CD14-positive monocyte (primary cell): Measurements from ENCODE around the gene GPRC5B. TPM values are rescaled to one million over a fixed set of nuclear protein-coding genes. Genes with fewer than 3 reads are reported as not detected.

Experiments
- DNase-seq, 3 donors: peaks; one replicate each; pipeline ENCODE4 v3.0.0-alpha.2; 2011 to 2022
- H2AFZ ChIP-seq: 2 replicates; pipeline ENCODE4 v1.6.0; 2012; ENCODE audit warnings: mild to moderate bottlenecking, low read depth, low read length, inconsistent platforms; ENCODE audit not compliant: insufficient read depth, poor library complexity, severe bottlenecking
- H3K27ac ChIP-seq, 2 donors: 1 replicate in 1 of 2; 2 replicates in 1 of 2; pipeline ENCODE4 v1.5.1; 2012 to 2013; ENCODE audit warnings: low read length in 2 of 2, control low read depth in 1 of 2, inconsistent platforms in 1 of 2, low read depth in 1 of 2, mild to moderate bottlenecking in 1 of 2
- H3K27me3 ChIP-seq, 2 donors: one replicate each; pipeline versions ENCODE4 v1.6.0 to v1.6.1; 2011 to 2013; ENCODE audit warnings: low read length in 2 of 2; ENCODE audit not compliant: control insufficient read depth in 2 of 2, insufficient read depth in 2 of 2
- H3K36me3 ChIP-seq, 2 donors: replicated peaks in 1 of 2; 1 replicate in 1 of 2; 2 replicates in 1 of 2; pipeline versions ENCODE4 v1.5.1 to v1.6.1; 2012 to 2013; ENCODE audit warnings: low read length in 2 of 2, control low read depth in 1 of 2, inconsistent platforms in 1 of 2, mild to moderate bottlenecking in 1 of 2; ENCODE audit not compliant: insufficient read depth in 2 of 2, control insufficient read depth in 1 of 2
- H3K4me1 ChIP-seq, 2 donors: 1 replicate in 1 of 2; 2 replicates in 1 of 2; pipeline versions ENCODE4 v1.5.1 to v1.6.1; 2012 to 2013; ENCODE audit warnings: low read length in 2 of 2, control low read depth in 1 of 2, inconsistent platforms in 1 of 2, mild to moderate bottlenecking in 1 of 2, moderate library complexity in 1 of 2; ENCODE audit not compliant: insufficient read depth in 2 of 2, control insufficient read depth in 1 of 2
- H3K4me2 ChIP-seq: replicated peaks from 2 replicates; pipeline ENCODE3; 2012; ENCODE audit warnings: low read length, moderate library complexity, mild to moderate bottlenecking; ENCODE audit not compliant: poor library complexity, severe bottlenecking; ENCODE audit errors: extremely low read depth
- H3K4me3 ChIP-seq, 3 experiments: fragments of 200-600 bp in 1 of 3; sonication (generic) in 1 of 3; replicated peaks in 1 of 3; 1 replicate in 2 of 3; 2 replicates in 1 of 3; pipeline ENCODE4 v1.5.1; 2011 to 2013; ENCODE audit warnings: low read length in 3 of 3, mild to moderate bottlenecking in 3 of 3, control low read depth in 2 of 3, low read depth in 2 of 3, inconsistent platforms in 1 of 3, moderate library complexity in 1 of 3
- H3K79me2 ChIP-seq: 2 replicates; pipeline ENCODE4 v1.6.0; 2012; ENCODE audit warnings: mild to moderate bottlenecking, control low read depth, inconsistent platforms, low read length, moderate library complexity; ENCODE audit not compliant: insufficient read depth
- H3K9ac ChIP-seq: 2 replicates; pipeline ENCODE4 v1.6.0; 2017; ENCODE audit warnings: low read length, mild to moderate bottlenecking; ENCODE audit not compliant: insufficient read depth, poor library complexity, severe bottlenecking
- H3K9me3 ChIP-seq, 2 donors: replicated peaks in 1 of 2; 1 replicate in 1 of 2; 2 replicates in 1 of 2; pipeline versions ENCODE4 v1.5.1 to v1.6.1; 2012 to 2013; ENCODE audit warnings: low read length in 2 of 2, control low read depth in 1 of 2; ENCODE audit not compliant: control insufficient read depth in 1 of 2, insufficient read depth in 1 of 2
- H4K20me1 ChIP-seq: 2 replicates; pipeline ENCODE4 v1.6.0; 2012; ENCODE audit warnings: mild to moderate bottlenecking, low read length, control low read depth, moderate library complexity; ENCODE audit not compliant: insufficient read depth
- H3K27ac Mint-ChIP-seq, 7 donors: one replicate each; pipeline ENCODE4 v1.8.0; 2020; ENCODE audit warnings: mild to moderate bottlenecking in 7 of 7, mixed read lengths in 7 of 7, moderate library complexity in 6 of 7, inconsistent platforms in 2 of 7
- H3K27me3 Mint-ChIP-seq, 3 donors: one replicate each; pipeline ENCODE4 v1.8.0; 2021 to 2022; ENCODE audit warnings: low read depth in 3 of 3, mild to moderate bottlenecking in 3 of 3, mixed read lengths in 3 of 3, moderate library complexity in 3 of 3, inconsistent platforms in 1 of 3
- H3K36me3 Mint-ChIP-seq, 2 donors: one replicate each; pipeline ENCODE4 v1.8.0; 2020; ENCODE audit warnings: mixed read lengths in 2 of 2, inconsistent platforms in 1 of 2, mild to moderate bottlenecking in 1 of 2
- H3K4me1 Mint-ChIP-seq: one replicate; pipeline ENCODE4 v1.8.0; 2020; ENCODE audit warnings: mild to moderate bottlenecking, mixed read lengths
- H3K4me3 Mint-ChIP-seq, 2 donors: one replicate each; pipeline ENCODE4 v1.8.0; 2020; ENCODE audit warnings: mild to moderate bottlenecking in 2 of 2, mixed read lengths in 2 of 2, moderate library complexity in 1 of 2
- H3K9me3 Mint-ChIP-seq, 7 donors: one replicate each; pipeline ENCODE4 v1.8.0; 2020 to 2022; ENCODE audit warnings: mixed read lengths in 7 of 7, mild to moderate bottlenecking in 6 of 7, moderate library complexity in 6 of 7, inconsistent platforms in 2 of 7
- CTCF ChIP-seq: fragments of 200-600 bp; IDR thresholded peaks from one replicate; pipeline ENCODE4 v1.8.0; 2022; ENCODE audit warnings: antibody characterized with exemption, mild to moderate bottlenecking
- WGBS: methylation state at CpG from one replicate; pipeline ENCODE4 v1.1.5; 2013; ENCODE audit warnings: missing lambda C conversion rate; ENCODE audit not compliant: insufficient coverage; 5-methylcytosine and 5-hydroxymethylcytosine counted together
- intact Hi-C, 2 donors: fragments of 100-400 bp; cut with micrococcal nuclease; formaldehyde crosslinking; loops; one replicate each; pipeline versions ENCODE4 v1.15.0 to v1.15.1; 2023
- polyA plus RNA-seq, 3 donors: library from polyadenylated mRNA; depleted of rRNA in 1 of 3; unstranded in 2 of 3; stranded (reverse) in 1 of 3; fragments of 300-500 nt in 2 of 3; fragments of >200 nt in 1 of 3; fragmentation: Illumina TruSeq in 2 of 3; gene quantifications; 1 replicate in 2 of 3; 2 replicates in 1 of 3; pipeline ENCODE4 v1.2.3, GENCODE V29; 2012 to 2021

The GPRC5B gene
- polyA plus RNA-seq, 3 donors = 0.06 to 0.24 TPM; not detected in 1

- DNase-seq = no peak
- Mint-ChIP-seq H3K27me3 (peaks cover 1 to 4% (median 2%) of the 10 kb centered on the region in 3 donors), H3K27ac (no peak overlapping the region), H3K4me3 (no peak overlapping the region), H3K36me3 (no peaks in the 10 kb centered on the region), H3K9me3 (no peaks in the 10 kb centered on the region), H3K4me1 (no peaks in the 10 kb centered on the region)
- no peak overlapping the region for H3K4me3 ChIP-seq
- WGBS = no CpG with 5 or more reads among the region's 16 CpGs
- no peak overlapping the region for H3K9ac ChIP-seq
- no peaks in the 10 kb centered on the region for H4K20me1 ChIP-seq
- TF ChIP-seq CTCF = no peak
- no peaks in the 10 kb centered on the region for H3K79me2 ChIP-seq
- H3K9me3 ChIP-seq = no peaks in the 10 kb centered on the region
- H3K27me3 ChIP-seq = no peaks in the 10 kb centered on the region
- H3K36me3 ChIP-seq = no peaks in the 10 kb centered on the region
- H2AFZ ChIP-seq = no peak overlapping the region
- H3K4me2 ChIP-seq = no peak overlapping the region
- intact Hi-C loops = no loop called here
- H3K27ac ChIP-seq = no peak overlapping the region
- no peaks in the 10 kb centered on the region for H3K4me1 ChIP-seq
Measured at GRCh38 chr16:19861811-19862327, 22.8 kb downstream of the GPRC5B start.

- no peaks in the 10 kb centered on the region for H3K9me3 Mint-ChIP-seq
- no peak for DNase-seq
- H3K9ac ChIP-seq = no peak overlapping the region
- no peak overlapping the region for H3K27ac Mint-ChIP-seq
- H3K27ac ChIP-seq = no peak overlapping the region
- H3K27me3 ChIP-seq = no peaks in the 10 kb centered on the region
- intact Hi-C loops = no loop called here
- TF ChIP-seq CTCF = no peak
- H3K4me2 ChIP-seq = no peak overlapping the region
- no peak overlapping the region for H3K4me3 Mint-ChIP-seq
- no peaks in the 10 kb centered on the region for H3K9me3 ChIP-seq
- no peak overlapping the region for H2AFZ ChIP-seq
- no peaks in the 10 kb centered on the region for H3K4me1 ChIP-seq
- H3K27me3 Mint-ChIP-seq = peaks cover 1 to 4% (median 2%) of the 10 kb centered on the region in 3 donors
- WGBS = no CpG with 5 or more reads among the region's 3 CpGs
- H3K4me1 Mint-ChIP-seq = no peaks in the 10 kb centered on the region
- H3K36me3 ChIP-seq = no peaks in the 10 kb centered on the region
- H3K4me3 ChIP-seq = no peak overlapping the region
- no peaks in the 10 kb centered on the region for H3K36me3 Mint-ChIP-seq
- no peaks in the 10 kb centered on the region for H3K79me2 ChIP-seq
- no peaks in the 10 kb centered on the region for H4K20me1 ChIP-seq
Measured at GRCh38 chr16:19861133-19861532, 23.5 kb downstream of the GPRC5B start.
